CD4-positive, alpha-beta T cell (primary cell): ENCODE results near the gene COL10A1. TPM values are rescaled to one million over a fixed set of nuclear protein-coding genes. Genes with fewer than 3 reads are reported as not detected.

Experiments
- ATAC-seq: fragments of 200-7000 bp; cut with Tn5 transposase; one replicate; pipeline ENCODE4 v1.10.0; 2022; ENCODE audit warnings: mild to moderate bottlenecking; ENCODE audit not compliant: poor library complexity
- CTCF ChIA-PET: fragments of 350-600 bp; sonication (Branson Sonifier 250); formaldehyde crosslinking; loops from one replicate; lab custom pipeline; 2021; ENCODE audit warnings: antibody characterized with exemption, inconsistent platforms; lab: Charles Lee
- POLR2A ChIA-PET: fragments of 350-600 bp; sonication (Branson Sonifier 250); formaldehyde crosslinking; loops from one replicate; lab custom pipeline; 2021; ENCODE audit warnings: antibody characterized with exemption, inconsistent platforms; lab: Charles Lee
- DNase-seq, 14 experiments: peaks; one replicate each; pipeline ENCODE4 v3.0.0-alpha.2; 2013 to 2020; ENCODE audit warnings: mixed read lengths in 2 of 14
- H3K27ac ChIP-seq, 2 donors: one replicate each; pipeline versions ENCODE4 v1.5.1 to v1.7.0; 2013; ENCODE audit warnings: low read length in 2 of 2, low read depth in 1 of 2, mild to moderate bottlenecking in 1 of 2
- H3K27me3 ChIP-seq, 2 experiments: 1 replicate in 1 of 2; 2 replicates in 1 of 2; pipeline versions ENCODE4 v1.6.1 to v1.7.0; 2013; ENCODE audit warnings: low read length in 2 of 2, control low read depth in 1 of 2, mild to moderate bottlenecking in 1 of 2, moderate library complexity in 1 of 2; ENCODE audit not compliant: insufficient read depth in 2 of 2, control insufficient read depth in 1 of 2
- H3K36me3 ChIP-seq: one replicate; pipeline ENCODE4 v1.6.1; 2013; ENCODE audit warnings: low read length, control low read depth; ENCODE audit not compliant: insufficient read depth
- H3K4me1 ChIP-seq: one replicate; pipeline ENCODE4 v1.6.1; 2013; ENCODE audit warnings: low read length, control low read depth; ENCODE audit not compliant: insufficient read depth
- H3K4me3 ChIP-seq: one replicate; pipeline ENCODE4 v1.5.1; 2013; ENCODE audit warnings: mild to moderate bottlenecking, low read length, moderate library complexity
- H3K9me3 ChIP-seq, 2 experiments: 1 replicate in 1 of 2; 2 replicates in 1 of 2; pipeline versions ENCODE4 v1.6.1 to v1.7.0; 2013; ENCODE audit warnings: low read length in 2 of 2, mild to moderate bottlenecking in 2 of 2, control low read depth in 1 of 2, moderate library complexity in 1 of 2; ENCODE audit not compliant: control insufficient read depth in 1 of 2, insufficient read depth in 1 of 2
- H3K27ac Mint-ChIP-seq: one replicate; pipeline ENCODE4 v1.8.0; 2020; ENCODE audit warnings: mixed read lengths
- H3K27me3 Mint-ChIP-seq: one replicate; pipeline ENCODE4 v1.8.0; 2021; ENCODE audit warnings: mixed read lengths
- H3K36me3 Mint-ChIP-seq: one replicate; pipeline ENCODE4 v1.8.0; 2021; ENCODE audit warnings: low read depth, mixed read lengths
- H3K4me1 Mint-ChIP-seq: one replicate; pipeline ENCODE4 v1.8.0; 2021; ENCODE audit warnings: low read depth, mixed read lengths
- H3K4me3 Mint-ChIP-seq: one replicate; pipeline ENCODE4 v1.8.0; 2020; ENCODE audit warnings: mild to moderate bottlenecking, mixed read lengths
- H3K9me3 Mint-ChIP-seq: one replicate; pipeline ENCODE4 v1.8.0; 2020; ENCODE audit warnings: mixed read lengths
- CTCF ChIP-seq: fragments of 200-600 bp; IDR thresholded peaks from one replicate; pipeline ENCODE4 v1.8.0; 2022; ENCODE audit warnings: antibody characterized with exemption, mild to moderate bottlenecking
- intact Hi-C, 2 experiments: fragments of 100-400 bp; cut with DNase I in 1 of 2; cut with micrococcal nuclease in 1 of 2; formaldehyde crosslinking; loops; one replicate each; pipeline versions ENCODE4 v1.15.1 to v1.9.0; 2023 to 2025; cut with DNase I, micrococcal nuclease
- total RNA-seq, 174 experiments: library from RNA in 2 of 174; stranded (reverse) in 2 of 174; gene quantifications; one replicate each; pipeline ENCODE4 v1.2.3 and lab custom pipeline; 2021 to 2026

The COL10A1 gene
- total RNA-seq, 2 experiments from 2014 or later: not detected

GRCh38 chr6:116084284-116084683, 41.6 kb downstream of the COL10A1 start:
- H3K36me3 Mint-ChIP-seq: no peaks in the 10 kb centered on the region
- CTCF ChIA-PET: no interaction called here
- Histone ChIP-seq H3K4me1 (no peaks in the 10 kb centered on the region), H3K4me3 (no peak overlapping the region), H3K9me3 (no peaks in the 10 kb centered on the region), H3K27me3 (peaks cover 0 to 7% of the 10 kb centered on the region in 2 experiments), H3K36me3 (no peaks in the 10 kb centered on the region), H3K27ac (no peak overlapping the region)
- no peaks in the 10 kb centered on the region for H3K4me1 Mint-ChIP-seq
- peaks cover 25% of the 10 kb centered on the region for H3K27me3 Mint-ChIP-seq
- intact Hi-C loops: no loop called here
- no peak overlapping the region for H3K27ac Mint-ChIP-seq
- POLR2A ChIA-PET: interaction anchor here (0.7 kb wide), 1 partner anchor 27 kb away, joined by 3 read pairs; no protein-coding TSS in a partner anchor
- no peaks in the 10 kb centered on the region for H3K9me3 Mint-ChIP-seq
- no peak for DNase-seq
- no peak for ATAC-seq
- H3K4me3 Mint-ChIP-seq: no peak overlapping the region
- TF ChIP-seq CTCF: no peak

- Histone ChIP-seq H3K36me3 (no peaks in the 10 kb centered on the region), H3K27me3 (peaks cover 0 to 7% of the 10 kb centered on the region in 2 experiments), H3K9me3 (no peaks in the 10 kb centered on the region), H3K27ac (no peak overlapping the region), H3K4me3 (no peak overlapping the region), H3K4me1 (no peaks in the 10 kb centered on the region)
- DNase-seq: no peak
- H3K9me3 Mint-ChIP-seq: no peaks in the 10 kb centered on the region
- H3K27me3 Mint-ChIP-seq: peaks cover 36% of the 10 kb centered on the region
- intact Hi-C loops: no loop called here
- TF ChIP-seq CTCF: no peak
- no peaks in the 10 kb centered on the region for H3K4me1 Mint-ChIP-seq
- H3K27ac Mint-ChIP-seq: no peak overlapping the region
- ChIA-PET CTCF (no interaction called here), POLR2A (no interaction called here)
- no peak for ATAC-seq
- no peaks in the 10 kb centered on the region for H3K36me3 Mint-ChIP-seq
- no peak overlapping the region for H3K4me3 Mint-ChIP-seq
Observed at GRCh38 chr6:116083052-116083451, 42.9 kb downstream of the COL10A1 start.

- Mint-ChIP-seq H3K36me3 (no peaks in the 10 kb centered on the region), H3K27me3 (peaks cover 29% of the 10 kb centered on the region), H3K4me3 (no peak overlapping the region), H3K9me3 (no peaks in the 10 kb centered on the region), H3K4me1 (no peaks in the 10 kb centered on the region), H3K27ac (no peak overlapping the region)
- H3K9me3 ChIP-seq: no peaks in the 10 kb centered on the region
- no peak for TF ChIP-seq CTCF
- no peaks in the 10 kb centered on the region for H3K36me3 ChIP-seq
- POLR2A ChIA-PET: no interaction called here
- CTCF ChIA-PET: no interaction called here
- no peak overlapping the region for H3K4me3 ChIP-seq
- no peak overlapping the region for H3K27ac ChIP-seq
- no peak for DNase-seq
- ATAC-seq: no peak
- peaks cover 0 to 7% of the 10 kb centered on the region in 2 experiments for H3K27me3 ChIP-seq
- intact Hi-C loops: no loop called here
- H3K4me1 ChIP-seq: no peaks in the 10 kb centered on the region
Observed at GRCh38 chr6:116078945-116079344, 47.0 kb downstream of the COL10A1 start.
